Dermis blood vessel endothelial cell (primary cell): ENCODE results near the gene ABCF2. TPM values are rescaled to one million over a fixed set of nuclear protein-coding genes. Genes with fewer than 3 reads are reported as not detected.

Source experiments
- DNase-seq: peaks from one replicate; pipeline ENCODE4 v3.0.0; 2010
- total RNA-seq: library from RNA; depleted of rRNA; stranded (reverse); fragments of >200 nt; gene quantifications from 2 replicates; pipeline ENCODE4 v1.2.3, GENCODE V29; 2014

ABCF2 gene
- total RNA-seq, 1 donor from 2014 or later = 76.2 TPM

DNA sequence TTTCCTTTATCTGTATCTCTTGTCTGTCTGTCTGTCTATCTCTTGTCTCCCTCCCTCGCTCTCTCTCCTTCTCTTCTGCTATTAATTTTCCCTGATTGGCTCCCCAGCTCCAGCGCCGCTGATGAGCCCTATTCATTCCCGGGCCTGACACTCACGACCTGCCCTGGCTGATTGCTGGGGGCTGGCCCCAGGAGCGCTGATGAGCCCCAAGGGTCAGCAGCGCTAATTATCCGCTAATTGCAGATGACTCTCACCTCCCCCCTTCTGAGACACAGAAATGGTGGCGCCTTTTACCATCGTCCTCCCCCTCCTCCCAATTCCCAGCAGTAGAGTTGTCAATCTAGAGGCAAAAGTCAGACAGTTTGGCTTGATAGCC lies 58.2 kb downstream of the ABCF2 start:
- no peak for DNase-seq

DNA sequence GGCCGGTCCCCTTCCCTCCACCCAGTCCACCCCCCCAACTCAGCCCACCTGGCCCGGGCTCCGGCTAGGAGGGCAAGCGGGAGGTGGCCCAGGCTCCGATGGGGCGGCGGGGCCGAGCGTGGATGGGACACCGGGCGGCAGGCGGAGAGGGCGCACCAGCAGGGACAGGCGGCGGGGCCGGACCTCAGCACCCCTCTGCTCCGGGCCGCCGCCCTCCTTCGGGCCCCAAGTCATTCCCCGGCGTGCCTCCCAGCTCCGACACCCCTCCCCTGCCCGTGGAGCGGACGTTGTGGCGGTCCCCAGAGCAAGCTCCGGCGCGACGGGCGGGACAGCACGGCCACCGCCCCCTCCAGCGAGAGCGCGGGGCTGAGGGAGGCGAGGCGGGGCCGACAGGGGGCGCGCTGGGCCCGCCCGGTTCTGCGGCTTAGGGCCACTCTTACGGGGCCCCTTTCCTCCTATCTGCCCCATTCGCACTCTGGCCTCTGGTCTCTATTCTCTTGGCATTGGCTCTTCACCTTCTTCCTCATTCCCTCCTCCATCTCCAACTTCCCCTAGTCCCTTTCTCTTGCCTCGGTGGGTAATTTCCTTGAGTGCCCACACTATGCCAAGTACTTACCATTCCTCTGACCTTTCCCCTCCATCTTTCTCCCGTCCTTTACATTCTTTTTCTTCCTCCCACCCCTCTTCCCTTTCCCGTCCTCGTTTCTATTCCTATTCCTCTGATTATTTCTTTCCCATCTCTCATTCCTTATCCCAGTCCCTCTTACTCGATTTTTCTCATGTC lies 58.8 kb downstream of the ABCF2 start:
- DNase-seq = peak; percentile 46

DNA sequence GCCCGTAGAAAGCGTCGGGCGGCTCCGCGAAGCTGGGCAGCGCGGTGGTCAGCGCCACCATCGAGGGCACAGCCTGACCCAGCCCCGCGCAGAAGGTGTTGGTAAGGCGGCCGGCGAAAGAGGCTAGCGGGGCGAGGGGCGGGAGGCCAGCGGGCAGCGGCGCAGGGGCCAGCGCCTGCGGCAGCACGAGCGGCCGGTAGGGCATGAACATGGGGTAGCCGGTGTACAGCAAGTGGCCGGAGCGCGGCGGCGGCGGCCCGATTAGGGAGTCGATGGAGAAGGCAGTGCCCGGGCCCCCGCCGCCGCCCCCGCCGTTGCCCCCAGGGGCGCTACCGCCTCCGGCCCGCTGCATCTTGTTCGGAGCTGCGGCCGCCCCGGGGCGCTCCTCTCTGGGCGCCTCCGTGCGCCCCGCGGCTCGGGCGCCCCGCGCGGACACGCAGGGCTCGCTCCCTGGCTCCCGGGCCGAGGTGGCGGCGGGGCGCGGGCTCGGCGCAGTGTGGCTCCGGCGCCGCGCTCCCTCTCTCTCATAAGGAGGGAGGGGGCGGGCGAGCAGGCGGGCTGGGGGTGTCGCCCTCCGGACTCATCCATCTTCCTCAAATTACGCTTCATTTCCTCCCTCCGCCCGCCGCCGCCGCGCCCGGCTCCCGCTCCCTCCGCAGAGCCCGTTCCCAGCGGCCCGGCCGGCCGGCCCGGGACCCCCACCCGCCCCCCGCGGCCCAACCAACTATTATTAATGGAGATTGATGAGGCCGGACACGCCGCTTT lies 59.6 kb downstream of the ABCF2 start, which contains the start of gene GBX1:
GBX1 (minus strand) TSS at position 498 of the 765 bp plus-strand sequence; CDS start at position 352, 146 bp downstream.
- DNase-seq = peak; percentile 38

DNA sequence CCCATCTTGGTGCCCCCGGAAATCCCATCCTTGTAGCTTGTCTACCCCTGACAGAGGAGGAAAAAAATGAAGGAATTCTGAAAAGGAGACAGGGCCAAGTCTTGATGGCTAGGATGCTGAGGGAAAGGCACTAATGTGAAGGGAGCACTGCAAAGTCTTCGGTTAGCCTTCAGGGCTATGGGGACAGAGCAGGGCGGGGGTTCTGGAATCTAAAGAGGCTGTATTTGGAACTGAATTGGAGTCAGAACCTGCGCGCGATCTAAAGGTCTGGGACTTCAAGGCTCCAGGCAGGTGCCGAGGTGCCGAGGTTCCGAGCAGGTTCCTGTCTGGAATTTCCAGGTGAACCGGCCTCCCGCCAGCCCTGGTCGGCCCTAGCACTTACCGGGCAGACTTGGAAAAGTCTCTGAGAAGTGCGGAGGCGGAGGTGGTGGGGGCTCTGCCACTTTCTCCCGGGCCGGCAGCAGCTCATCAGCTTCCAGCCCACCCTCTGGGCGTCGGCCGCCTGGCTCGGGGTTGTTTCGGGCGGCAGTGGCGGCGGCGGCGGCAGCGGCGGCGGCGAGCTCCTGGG lies 60.3 kb downstream of the ABCF2 start:
- no peak for DNase-seq

Other genes starting within 250 kb of the ABCF2 start
- gene KCNH2, start 248.9 kb downstream of the ABCF2 start, total RNA-seq = under 0.01 TPM in 1 of 2 replicates, not detected in the other
- gene NOS3, start 236.2 kb downstream of the ABCF2 start, total RNA-seq = 33.4 and 103 TPM in 2 replicates
- 0.28 TPM in 1 of 2 replicates, not detected in the other for gene ATG9B, start 202.7 kb downstream of the ABCF2 start, total RNA-seq
- 20.4 and 38.2 TPM in 2 replicates for gene ABCB8, start 198.8 kb downstream of the ABCF2 start, total RNA-seq
- gene ASIC3, start 178.7 kb downstream of the ABCF2 start, total RNA-seq = 0.42 TPM in 1 of 2 replicates, not detected in the other
- gene CDK5, start 169.3 kb downstream of the ABCF2 start, total RNA-seq = 14.1 and 17.6 TPM in 2 replicates
- 93.6 and 113 TPM in 2 replicates for gene SLC4A2, start 167.6 kb downstream of the ABCF2 start, total RNA-seq
- gene FASTK, start 146.4 kb downstream of the ABCF2 start, total RNA-seq = 67.0 and 69.6 TPM in 2 replicates
- gene TMUB1, start 143.7 kb downstream of the ABCF2 start, total RNA-seq = 28.4 and 35.6 TPM in 2 replicates
- gene AGAP3, start 140.7 kb downstream of the ABCF2 start, total RNA-seq = 94.9 and 142 TPM in 2 replicates
- not detected in 2 replicates for gene GBX1, start 59.5 kb downstream of the ABCF2 start, total RNA-seq
- gene ASB10, start 40.0 kb downstream of the ABCF2 start, total RNA-seq = not detected in 2 replicates
- not detected in 2 replicates for gene H2BK1, start 16.7 kb downstream of the ABCF2 start, total RNA-seq
- 49.9 and 66.1 TPM in 2 replicates for gene CHPF2, start 5.3 kb upstream of the ABCF2 start, total RNA-seq
- gene SMARCD3, start 21.5 kb upstream of the ABCF2 start, total RNA-seq = 0.85 and 2.0 TPM in 2 replicates
- 45.4 and 54.2 TPM in 2 replicates for gene NUB1, start 114.6 kb upstream of the ABCF2 start, total RNA-seq
- gene WDR86, start 182.8 kb upstream of the ABCF2 start, total RNA-seq = not detected in 2 replicates
- gene CRYGN, start 212.9 kb upstream of the ABCF2 start, total RNA-seq = not detected in 2 replicates